Activated naive CD8-positive, alpha-beta T cell treated with anti-CD3 and anti-CD28 coated beads, Interleukin-2, amount 10 ng/mL, durations not matched to agents 7 days and 5 days (primary cell): ENCODE data around the gene HCST. TPM values are rescaled to one million over a fixed set of nuclear protein-coding genes. Genes with fewer than 3 reads are reported as not detected.

ENCODE experiments used
- ATAC-seq: fragments of 150-1000 bp; cut with Tn5 transposase; one replicate; pipeline ENCODE4 v1.10.0; 2021; ENCODE audit warnings: low read depth, moderate library complexity
- POLR2A ChIA-PET: fragments of 350-600 bp; sonication (Branson Sonifier 250); formaldehyde crosslinking; loops from one replicate; lab custom pipeline; 2021; ENCODE audit warnings: antibody characterized with exemption; lab: Charles Lee
- DNase-seq: peaks from one replicate; pipeline ENCODE4 v3.0.0; 2021
- H3K27ac Mint-ChIP-seq: one replicate; pipeline ENCODE4 v1.8.0; 2022; ENCODE audit warnings: mild to moderate bottlenecking, mixed read lengths
- H3K27me3 Mint-ChIP-seq: one replicate; pipeline ENCODE4 v1.8.0; 2022; ENCODE audit warnings: mild to moderate bottlenecking, moderate library complexity, mixed read lengths
- H3K36me3 Mint-ChIP-seq: one replicate; pipeline ENCODE4 v1.8.0; 2021; ENCODE audit warnings: mild to moderate bottlenecking, mixed read lengths
- H3K4me1 Mint-ChIP-seq: one replicate; pipeline ENCODE4 v1.8.0; 2021; ENCODE audit warnings: mixed read lengths
- H3K4me3 Mint-ChIP-seq: one replicate; pipeline ENCODE4 v1.8.0; 2022; ENCODE audit warnings: mild to moderate bottlenecking, moderate library complexity, mixed read lengths
- H3K9me3 Mint-ChIP-seq: one replicate; pipeline ENCODE4 v1.8.0; 2021; ENCODE audit warnings: mixed read lengths
- total RNA-seq, 2 experiments: library from RNA; stranded (reverse); gene quantifications; one replicate each; pipeline ENCODE4 v1.2.3, GENCODE V29; 2021

Gene HCST, protein sequence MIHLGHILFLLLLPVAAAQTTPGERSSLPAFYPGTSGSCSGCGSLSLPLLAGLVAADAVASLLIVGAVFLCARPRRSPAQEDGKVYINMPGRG
- total RNA-seq = 100 to 1,000 TPM; 186 to 190 TPM

DNA sequence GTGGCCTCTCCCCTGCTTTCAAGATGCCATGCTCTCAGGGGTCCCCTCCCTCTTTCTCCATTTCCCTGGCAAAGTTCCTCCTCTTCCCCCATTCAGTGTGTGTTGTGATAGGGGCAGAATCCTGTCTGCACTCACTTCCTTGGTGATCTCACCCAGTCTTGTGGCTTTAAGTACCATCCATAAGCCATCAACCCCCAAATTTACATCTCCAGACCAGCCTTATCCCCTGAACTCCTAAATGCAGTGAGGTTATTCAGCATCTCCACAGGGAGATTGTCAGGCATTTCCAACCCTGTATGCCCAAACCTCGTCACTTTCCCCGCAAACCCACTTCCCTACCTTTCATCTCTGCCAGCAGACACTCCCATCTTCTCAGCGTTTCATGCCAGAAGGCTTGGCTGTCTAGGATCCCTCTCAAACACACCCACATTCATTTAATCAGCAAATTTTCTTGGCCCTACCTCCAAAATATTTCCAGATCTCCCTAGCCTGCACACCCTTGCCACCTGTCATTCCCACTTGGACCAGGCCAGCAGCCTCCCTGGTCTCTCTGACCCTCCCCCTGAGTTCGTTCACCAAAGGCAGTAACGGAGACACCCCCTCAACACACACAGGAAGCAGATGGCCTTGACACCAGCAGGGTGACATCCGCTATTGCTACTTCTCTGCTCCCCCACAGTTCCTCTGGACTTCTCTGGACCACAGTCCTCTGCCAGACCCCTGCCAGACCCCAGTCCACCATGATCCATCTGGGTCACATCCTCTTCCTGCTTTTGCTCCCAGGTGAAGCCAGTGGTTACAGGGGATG lies at the start of gene HCST:
Gene HCST, plus strand, starts transcription at position 676 of the 808 bp plus-strand sequence. Its CDS starts 65 bp downstream, at position 741.
- H3K4me3 Mint-ChIP-seq = peak within 1 kb of the TSS; percentile 92
- peak within 1 kb of the TSS; percentile 97 for H3K27ac Mint-ChIP-seq
- ATAC-seq (peak; percentile 32), DNase-seq (peak; percentile 74)
- H3K4me1 Mint-ChIP-seq = peaks cover 40% of the 10 kb centered on the region
- POLR2A ChIA-PET = interaction anchor here (0.8 to 2.5 kb wide), 4 partner anchors 20 to 189 kb away, joined by 3 to 41 read pairs (median 20); no protein-coding TSS in a partner anchor
- no peaks in the 10 kb centered on the region for H3K27me3 Mint-ChIP-seq
- H3K9me3 Mint-ChIP-seq = no peaks in the 10 kb centered on the region
- peaks cover 17% of the 10 kb centered on the region for H3K36me3 Mint-ChIP-seq

GRCh38 chr19:35853038-35853756 lies 49.1 kb upstream of the HCST start:
- Mint-ChIP-seq H3K9me3 (no peaks in the 10 kb centered on the region), H3K27ac (no peak overlapping the region), H3K27me3 (peaks cover 48% of the 10 kb centered on the region), H3K4me3 (no peak overlapping the region), H3K36me3 (no peaks in the 10 kb centered on the region), H3K4me1 (peaks cover 7% of the 10 kb centered on the region)
- POLR2A ChIA-PET = interaction anchor here (0.7 kb wide), 1 partner anchor 92 kb away, joined by 5 read pairs; no protein-coding TSS in a partner anchor
- ATAC-seq (no peak), DNase-seq (no peak)

DNA sequence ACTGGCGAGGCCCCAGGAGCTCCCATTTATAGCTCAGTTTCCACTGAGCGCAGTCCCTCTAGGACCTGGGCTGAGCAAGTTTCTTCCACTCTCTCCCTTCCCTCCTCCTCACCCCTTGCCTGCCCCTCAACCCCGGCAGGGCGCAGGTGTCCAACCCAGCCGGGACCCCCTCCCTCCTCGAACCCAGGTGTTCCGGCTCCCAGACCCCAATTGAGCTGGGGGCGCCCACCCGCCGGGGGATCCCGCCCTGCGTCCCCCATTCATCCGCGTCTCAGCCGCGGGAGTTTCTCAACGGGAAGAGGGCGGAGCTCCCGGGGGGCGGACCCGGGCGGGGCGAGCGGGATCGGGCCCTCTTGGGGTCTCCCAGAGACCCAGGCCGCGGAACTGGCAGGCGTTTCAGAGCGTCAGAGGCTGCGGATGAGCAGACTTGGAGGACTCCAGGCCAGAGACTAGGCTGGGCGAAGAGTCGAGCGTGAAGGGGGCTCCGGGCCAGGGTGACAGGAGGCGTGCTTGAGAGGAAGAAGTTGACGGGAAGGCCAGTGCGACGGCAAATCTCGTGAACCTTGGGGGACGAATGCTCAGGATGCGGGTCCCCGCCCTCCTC lies 45.7 kb upstream of the HCST start, which contains the start of gene KIRREL2:
Gene KIRREL2, plus strand, starts transcription at position 366 of the 604 bp plus-strand sequence. Its CDS starts 209 bp downstream, at position 575.
- Mint-ChIP-seq H3K36me3 (no peaks in the 10 kb centered on the region), H3K27me3 (peaks cover 64% of the 10 kb centered on the region), H3K4me1 (peaks cover 5% of the 10 kb centered on the region), H3K4me3 (peak within 1 kb of the TSS; percentile 86), H3K27ac (peak within 1 kb of the TSS; percentile 64), H3K9me3 (no peaks in the 10 kb centered on the region)
- POLR2A ChIA-PET = interaction anchor here (0.8 kb wide), 1 partner anchor 138 kb away, joined by 3 read pairs; no protein-coding TSS in a partner anchor
- DNase-seq (peak; percentile 74), ATAC-seq (peak; percentile 64)

- no peak for ATAC-seq
- Mint-ChIP-seq H3K4me3 (peak overlapping the region; percentile 29), H3K4me1 (peaks cover 4% of the 10 kb centered on the region), H3K27ac (no peak overlapping the region), H3K36me3 (no peaks in the 10 kb centered on the region), H3K27me3 (peaks cover 59% of the 10 kb centered on the region), H3K9me3 (no peaks in the 10 kb centered on the region)
- POLR2A ChIA-PET = no interaction called here
- no peak for DNase-seq
These were observed 44.0 kb upstream of the HCST start for GRCh38 chr19:35858311-35858710.

- H3K4me3 Mint-ChIP-seq = no peak overlapping the region
- ATAC-seq (no peak), DNase-seq (no peak)
- no peaks in the 10 kb centered on the region for H3K36me3 Mint-ChIP-seq
- H3K9me3 Mint-ChIP-seq = no peaks in the 10 kb centered on the region
- POLR2A ChIA-PET = no interaction called here
- H3K4me1 Mint-ChIP-seq = peaks cover 4% of the 10 kb centered on the region
- peaks cover 55% of the 10 kb centered on the region for H3K27me3 Mint-ChIP-seq
- H3K27ac Mint-ChIP-seq = no peak overlapping the region
These were observed 42.9 kb upstream of the HCST start for GRCh38 chr19:35859414-35859813.

GRCh38 chr19:35860436-35860817 lies 41.9 kb upstream of the HCST start:
- H3K4me3 Mint-ChIP-seq = no peak overlapping the region
- H3K27me3 Mint-ChIP-seq = peaks cover 45% of the 10 kb centered on the region
- POLR2A ChIA-PET = no interaction called here
- DNase-seq = no peak
- H3K27ac Mint-ChIP-seq = no peak overlapping the region
- ATAC-seq = no peak
- H3K4me1 Mint-ChIP-seq = peaks cover 4% of the 10 kb centered on the region
- no peaks in the 10 kb centered on the region for H3K9me3 Mint-ChIP-seq
- H3K36me3 Mint-ChIP-seq = no peaks in the 10 kb centered on the region

DNA sequence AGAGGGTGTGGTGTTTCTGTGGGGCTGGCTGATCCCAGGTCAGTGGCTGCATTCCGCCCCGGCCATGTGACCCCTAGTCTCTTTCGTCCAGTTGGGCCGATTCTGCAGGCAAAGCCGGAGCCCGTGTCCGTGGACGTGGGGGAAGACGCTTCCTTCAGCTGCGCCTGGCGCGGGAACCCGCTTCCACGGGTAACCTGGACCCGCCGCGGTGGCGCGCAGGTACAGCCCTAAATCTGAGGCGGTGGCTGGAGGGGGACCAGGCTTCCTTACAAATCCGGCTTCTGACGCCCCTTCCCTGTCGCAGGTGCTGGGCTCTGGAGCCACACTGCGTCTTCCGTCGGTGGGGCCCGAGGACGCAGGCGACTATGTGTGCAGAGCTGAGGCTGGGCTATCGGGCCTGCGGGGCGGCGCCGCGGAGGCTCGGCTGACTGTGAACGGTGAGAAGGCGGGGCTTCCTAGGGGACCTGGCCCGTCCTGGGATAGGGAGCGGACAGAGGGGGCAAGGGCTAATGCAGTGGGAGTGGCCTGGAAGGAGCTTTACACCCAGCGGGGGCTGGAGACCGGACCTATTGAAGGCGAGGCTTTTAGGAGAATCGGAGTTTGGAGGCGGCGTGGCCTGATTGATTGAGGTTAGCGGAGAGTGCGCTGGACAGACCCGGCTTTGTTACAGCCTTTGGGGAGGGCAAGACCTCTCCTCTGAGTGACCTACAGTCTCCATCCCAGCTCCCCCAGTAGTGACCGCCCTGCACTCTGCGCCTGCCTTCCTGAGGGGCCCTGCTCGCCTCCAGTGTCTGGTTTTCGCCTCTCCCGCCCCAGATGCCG lies 41.3 kb upstream of the HCST start:
- Mint-ChIP-seq H3K9me3 (no peaks in the 10 kb centered on the region), H3K4me1 (peaks cover 4% of the 10 kb centered on the region), H3K27me3 (peaks cover 41% of the 10 kb centered on the region), H3K27ac (no peak overlapping the region), H3K4me3 (no peak overlapping the region), H3K36me3 (no peaks in the 10 kb centered on the region)
- POLR2A ChIA-PET = interaction anchor here (0.6 kb wide), 1 partner anchor 650 kb away, joined by 3 read pairs; no protein-coding TSS in a partner anchor
- DNase-seq (no peak), ATAC-seq (no peak)

GRCh38 chr19:35861640-35862160 lies 40.6 kb upstream of the HCST start:
- Mint-ChIP-seq H3K4me3 (no peak overlapping the region), H3K4me1 (peaks cover 5% of the 10 kb centered on the region), H3K9me3 (peaks cover 1% of the 10 kb centered on the region), H3K27me3 (peaks cover 43% of the 10 kb centered on the region), H3K27ac (no peak overlapping the region), H3K36me3 (no peaks in the 10 kb centered on the region)
- ATAC-seq (no peak), DNase-seq (no peak)
- POLR2A ChIA-PET = no interaction called here

GRCh38 chr19:35862528-35862927 lies 39.8 kb upstream of the HCST start:
- Mint-ChIP-seq H3K36me3 (no peaks in the 10 kb centered on the region), H3K9me3 (peaks cover 1% of the 10 kb centered on the region), H3K27me3 (peaks cover 44% of the 10 kb centered on the region), H3K4me1 (peaks cover 1% of the 10 kb centered on the region), H3K27ac (no peak overlapping the region), H3K4me3 (no peak overlapping the region)
- ATAC-seq (no peak), DNase-seq (no peak)
- POLR2A ChIA-PET = no interaction called here

- H3K27me3 Mint-ChIP-seq = peaks cover 45% of the 10 kb centered on the region
- H3K4me1 Mint-ChIP-seq = peaks cover 3% of the 10 kb centered on the region
- H3K9me3 Mint-ChIP-seq = peaks cover 1% of the 10 kb centered on the region
- no peak overlapping the region for H3K4me3 Mint-ChIP-seq
- ATAC-seq (no peak), DNase-seq (no peak)
- H3K27ac Mint-ChIP-seq = no peak overlapping the region
- H3K36me3 Mint-ChIP-seq = no peaks in the 10 kb centered on the region
- POLR2A ChIA-PET = no interaction called here
These were observed 39.3 kb upstream of the HCST start for GRCh38 chr19:35863018-35863417.

DNA sequence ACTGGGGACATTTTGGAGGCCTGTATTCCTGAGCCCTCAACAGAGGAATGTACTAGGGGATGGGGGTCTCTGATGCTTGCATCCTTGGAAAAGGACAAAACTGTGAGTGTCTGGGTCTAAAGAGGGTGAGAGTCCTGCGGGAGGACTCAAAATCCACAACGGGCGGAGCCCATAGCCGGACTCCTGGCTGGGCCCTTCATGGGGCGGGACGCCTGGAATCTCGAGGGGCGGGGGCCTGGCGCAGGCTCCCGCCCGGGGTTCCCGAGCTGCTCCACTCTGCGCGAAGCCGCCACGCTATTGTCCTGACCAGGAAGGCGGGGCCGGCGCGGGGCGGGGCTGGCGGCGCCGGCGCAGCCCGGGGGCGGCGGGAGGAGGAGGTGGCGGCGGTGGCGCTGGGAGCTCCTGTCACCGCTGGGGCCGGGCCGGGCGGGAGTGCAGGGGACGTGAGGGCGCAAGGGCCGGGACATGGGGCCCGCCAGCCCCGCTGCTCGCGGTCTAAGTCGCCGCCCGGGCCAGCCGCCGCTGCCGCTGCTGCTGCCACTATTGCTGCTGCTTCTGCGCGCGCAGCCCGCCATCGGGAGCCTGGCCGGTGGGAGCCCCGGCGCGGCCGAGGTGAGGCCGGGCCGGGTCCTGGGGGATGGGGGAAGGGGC lies 34.0 kb upstream of the HCST start, which contains the start of gene APLP1:
Gene APLP1, plus strand, starts transcription at position 403 of the 651 bp plus-strand sequence. Its CDS starts 63 bp downstream, at position 466.
- H3K27me3 Mint-ChIP-seq = peaks cover 27% of the 10 kb centered on the region
- DNase-seq (peak; percentile 82), ATAC-seq (peak; percentile 65)
- POLR2A ChIA-PET = interaction anchor here (0.7 to 1.7 kb wide), 2 partner anchors 32 to 63 kb away, joined by 3 to 5 read pairs; no protein-coding TSS in a partner anchor
- peaks cover 1% of the 10 kb centered on the region for H3K9me3 Mint-ChIP-seq
- H3K4me1 Mint-ChIP-seq = peaks cover 14% of the 10 kb centered on the region
- H3K27ac Mint-ChIP-seq = no peak within 1 kb of the TSS
- no peaks in the 10 kb centered on the region for H3K36me3 Mint-ChIP-seq
- peak within 1 kb of the TSS; percentile 66 for H3K4me3 Mint-ChIP-seq
